ENCODE data around the gene AGXT2. TPM values are rescaled to one million over a fixed set of nuclear protein-coding genes. Genes with fewer than 3 reads are reported as not detected.

AGXT2 gene, protein sequence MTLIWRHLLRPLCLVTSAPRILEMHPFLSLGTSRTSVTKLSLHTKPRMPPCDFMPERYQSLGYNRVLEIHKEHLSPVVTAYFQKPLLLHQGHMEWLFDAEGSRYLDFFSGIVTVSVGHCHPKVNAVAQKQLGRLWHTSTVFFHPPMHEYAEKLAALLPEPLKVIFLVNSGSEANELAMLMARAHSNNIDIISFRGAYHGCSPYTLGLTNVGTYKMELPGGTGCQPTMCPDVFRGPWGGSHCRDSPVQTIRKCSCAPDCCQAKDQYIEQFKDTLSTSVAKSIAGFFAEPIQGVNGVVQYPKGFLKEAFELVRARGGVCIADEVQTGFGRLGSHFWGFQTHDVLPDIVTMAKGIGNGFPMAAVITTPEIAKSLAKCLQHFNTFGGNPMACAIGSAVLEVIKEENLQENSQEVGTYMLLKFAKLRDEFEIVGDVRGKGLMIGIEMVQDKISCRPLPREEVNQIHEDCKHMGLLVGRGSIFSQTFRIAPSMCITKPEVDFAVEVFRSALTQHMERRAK
- total RNA-seq, result not detected

- TF ChIP-seq CTCF (IDR thresholded peaks at IDR 0.05) (no peak), POLR2A (IDR thresholded peaks at IDR 0.05) (no peak)
- 88 to 89% methylated on average over 8 of the region's 8 CpGs for whole genome bisulfite sequencing, 2 donors
- H3K4me3 ChIP-seq (ENCODE audit: low read depth, poor library complexity, severe bottlenecking), result no peak within 1 kb of the TSS
- intact Hi-C loops (cut with DNase I; ENCODE audit: low total_unique reads), result no loop called here
- no peak for DNase-seq (ENCODE audit: low spot score in 2 of 2)
These were observed at the start of gene AGXT2 for GRCh38 chr5:35047785-35048404. TSS of gene AGXT2 (minus strand) at chr5:35047949. CDS start at chr5:35047892, 57 bp downstream.

- WGBS, 2 donors, result 77 to 81% methylated on average over 1 of the region's 1 CpG
- DNase-seq (ENCODE audit: low spot score in 2 of 2), result no peak
- no peak overlapping the region for H3K4me3 ChIP-seq (ENCODE audit: low read depth, poor library complexity, severe bottlenecking)
- TF ChIP-seq POLR2A (IDR thresholded peaks at IDR 0.05) (no peak), CTCF (IDR thresholded peaks at IDR 0.05) (no peak)
- intact Hi-C loops (cut with DNase I; ENCODE audit: low total_unique reads), result no loop called here
These were observed 49.2 kb upstream of the AGXT2 start for GRCh38 chr5:35096932-35097331.

- TF ChIP-seq POLR2A (IDR thresholded peaks at IDR 0.05) (no peak), CTCF (IDR thresholded peaks at IDR 0.05) (no peak)
- no peak for DNase-seq (ENCODE audit: low spot score in 2 of 2)
- H3K4me3 ChIP-seq (ENCODE audit: low read depth, poor library complexity, severe bottlenecking), result no peak overlapping the region
- intact Hi-C loops (cut with DNase I; ENCODE audit: low total_unique reads), result no loop called here
- WGBS, 2 donors, result 26 to 30% methylated on average over 3 of the region's 3 CpGs
These were observed 48.5 kb upstream of the AGXT2 start for GRCh38 chr5:35096216-35096615.

GRCh38 chr5:35095366-35095765, 47.6 kb upstream of the AGXT2 start:
- no peak for DNase-seq (ENCODE audit: low spot score in 2 of 2)
- no peak overlapping the region for H3K4me3 ChIP-seq (ENCODE audit: low read depth, poor library complexity, severe bottlenecking)
- intact Hi-C loops (cut with DNase I; ENCODE audit: low total_unique reads), result no loop called here
- 90 to 93% methylated on average over 3 of the region's 3 CpGs for WGBS, 2 donors
- TF ChIP-seq POLR2A (IDR thresholded peaks at IDR 0.05) (no peak), CTCF (IDR thresholded peaks at IDR 0.05) (no peak)

GRCh38 chr5:35094948-35095347, 47.2 kb upstream of the AGXT2 start:
- DNase-seq (ENCODE audit: low spot score in 2 of 2), result no peak
- WGBS, 2 donors, result 69 to 75% methylated on average over 3 of the region's 3 CpGs
- no peak overlapping the region for H3K4me3 ChIP-seq (ENCODE audit: low read depth, poor library complexity, severe bottlenecking)
- intact Hi-C loops (cut with DNase I; ENCODE audit: low total_unique reads), result no loop called here
- TF ChIP-seq POLR2A (IDR thresholded peaks at IDR 0.05) (no peak), CTCF (IDR thresholded peaks at IDR 0.05) (no peak)
